Activated CD8-positive, alpha-beta memory T cell treated with anti-CD3 and anti-CD28 coated beads for 24 hours (primary cell): ENCODE results near the gene RPS15.

ENCODE experiments used
- DNase-seq: peaks from one replicate; pipeline ENCODE4 v3.0.0-alpha.2; 2020

RPS15 gene

GRCh38 chr19:1438035-1438932 lies at the start of gene RPS15:
TSS of gene RPS15 (plus strand) at chr19:1438396. CDS start at chr19:1438426, 30 bp downstream.
- DNase-seq: peak; percentile 98

DNA sequence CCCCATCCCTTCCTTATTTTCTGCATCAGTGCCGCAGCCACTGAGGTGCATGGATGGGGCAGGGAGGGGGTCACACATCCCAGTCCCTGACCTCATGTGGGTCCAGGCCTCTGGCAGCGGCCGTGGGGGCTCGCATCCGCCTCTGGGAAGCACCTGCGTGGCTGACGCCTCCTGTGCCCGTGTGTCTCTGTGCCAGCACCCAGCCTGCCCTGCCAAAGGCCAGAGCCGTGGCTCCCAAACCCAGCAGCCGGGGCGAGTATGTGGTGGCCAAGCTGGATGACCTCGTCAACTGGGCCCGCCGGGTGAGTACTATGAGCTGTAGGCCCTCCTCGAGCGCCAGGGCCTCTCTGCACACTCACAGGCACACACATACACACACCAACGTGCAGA lies 49.6 kb upstream of the RPS15 start:
- DNase-seq: no peak

DNA sequence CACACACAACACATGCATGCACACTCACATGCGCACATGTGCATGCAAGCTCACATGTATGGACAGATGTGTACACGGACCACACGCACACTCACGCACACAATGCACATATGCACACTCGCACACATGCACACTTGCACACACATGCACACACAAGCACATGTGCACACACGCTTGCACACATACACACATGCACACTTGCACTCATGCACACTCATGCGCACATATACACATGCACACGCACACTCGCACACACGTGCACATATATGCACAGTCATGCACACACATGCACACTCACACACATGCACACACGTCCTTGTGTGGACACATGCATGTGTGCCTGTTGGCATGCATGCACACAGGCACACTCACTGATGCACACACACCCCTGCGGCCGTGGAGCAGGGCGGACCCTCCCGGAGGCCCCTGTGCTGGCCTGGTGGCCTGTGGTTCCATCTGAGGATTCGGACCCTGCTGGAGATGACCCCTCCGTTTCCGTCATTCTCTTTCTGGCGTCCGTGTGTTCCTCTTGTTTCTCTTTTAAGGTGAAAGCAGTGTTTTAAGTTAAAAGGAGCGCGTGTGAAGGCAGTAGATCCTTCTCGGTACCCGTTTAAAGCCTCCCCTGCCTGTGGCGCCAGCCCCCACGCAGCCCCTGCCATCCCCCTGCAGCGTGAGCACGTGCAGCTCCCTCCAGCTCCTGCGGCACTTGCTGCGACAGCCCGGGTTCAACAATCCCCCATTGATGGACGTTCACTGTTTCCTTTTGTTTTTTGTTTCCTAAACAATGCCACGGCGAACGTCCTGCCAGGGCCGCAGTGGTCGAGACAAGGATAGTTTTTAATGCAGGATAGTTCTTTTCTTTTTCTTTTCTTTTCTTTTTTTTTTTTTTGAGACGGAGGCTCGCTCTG lies 48.9 kb upstream of the RPS15 start:
- DNase-seq: no peak

DNA sequence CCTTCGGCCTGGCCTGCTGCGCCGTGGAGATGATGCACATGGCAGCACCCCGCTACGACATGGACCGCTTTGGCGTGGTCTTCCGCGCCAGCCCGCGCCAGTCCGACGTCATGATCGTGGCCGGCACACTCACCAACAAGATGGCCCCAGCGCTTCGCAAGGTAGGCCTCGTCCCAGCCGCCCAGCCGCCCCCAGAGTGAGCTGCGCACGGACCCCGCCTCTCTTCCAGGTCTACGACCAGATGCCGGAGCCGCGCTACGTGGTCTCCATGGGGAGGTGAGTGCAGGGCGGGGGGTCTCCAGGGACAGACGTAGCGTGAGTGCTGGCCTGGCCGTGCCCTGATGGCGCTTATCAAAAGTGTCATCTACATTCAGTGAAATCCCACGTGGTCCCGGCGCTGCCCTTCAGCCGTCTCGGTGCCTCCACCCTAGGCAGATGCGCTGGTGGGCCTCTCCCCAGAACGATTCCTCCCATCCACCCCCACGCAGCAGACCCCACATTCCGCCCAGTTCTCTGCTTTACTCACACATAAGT lies 47.2 kb upstream of the RPS15 start:
- DNase-seq: no peak

- DNase-seq: no peak
These were observed 45.8 kb upstream of the RPS15 start for GRCh38 chr19:1392407-1392806.

DNA sequence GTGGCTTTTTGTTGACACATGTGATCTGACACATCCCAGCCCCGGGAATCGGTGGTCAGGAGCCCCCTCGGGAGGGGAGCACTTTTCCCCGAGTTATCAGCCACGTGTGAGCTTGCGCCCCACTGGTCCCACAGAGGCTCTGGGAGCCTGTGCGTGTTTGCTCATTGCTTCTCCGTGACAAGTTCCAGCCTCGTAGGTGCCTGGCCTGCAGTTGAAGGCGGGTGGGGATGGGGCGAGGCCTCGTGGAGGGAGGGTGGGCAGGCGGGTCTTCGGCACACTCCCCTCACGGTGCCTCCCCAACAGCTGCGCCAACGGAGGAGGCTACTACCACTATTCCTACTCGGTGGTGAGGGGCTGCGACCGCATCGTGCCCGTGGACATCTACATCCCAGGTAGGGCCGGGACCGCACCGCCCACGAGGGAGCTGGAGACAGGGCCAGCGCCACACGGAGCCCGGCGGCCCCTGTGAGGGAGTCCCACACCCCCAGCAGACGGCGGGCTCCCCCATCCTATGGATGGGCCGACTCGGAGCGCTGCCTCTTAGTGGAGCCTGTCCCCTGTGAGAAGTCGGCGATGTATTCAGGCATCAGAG lies 45.2 kb upstream of the RPS15 start:
- no peak for DNase-seq

DNA sequence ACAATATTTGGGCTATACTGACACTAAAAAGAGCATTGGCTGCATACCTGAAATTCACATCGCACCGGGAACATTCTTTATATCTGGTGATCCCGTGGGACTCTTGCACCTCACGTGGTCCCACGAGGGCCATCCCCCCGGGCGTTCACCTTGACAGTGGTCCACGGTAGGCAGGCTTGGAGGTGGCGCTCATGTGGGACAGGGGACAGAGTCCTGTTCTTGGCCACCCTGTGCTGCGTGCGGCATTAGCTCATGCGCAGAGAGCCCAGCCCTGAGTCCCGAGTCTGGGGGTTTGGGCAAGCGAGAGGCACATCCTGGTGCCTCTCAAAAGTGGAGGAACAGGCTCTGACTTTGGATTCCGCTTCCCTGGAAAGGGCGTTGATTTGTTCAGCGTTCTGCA lies 44.4 kb upstream of the RPS15 start:
- DNase-seq: no peak

DNA sequence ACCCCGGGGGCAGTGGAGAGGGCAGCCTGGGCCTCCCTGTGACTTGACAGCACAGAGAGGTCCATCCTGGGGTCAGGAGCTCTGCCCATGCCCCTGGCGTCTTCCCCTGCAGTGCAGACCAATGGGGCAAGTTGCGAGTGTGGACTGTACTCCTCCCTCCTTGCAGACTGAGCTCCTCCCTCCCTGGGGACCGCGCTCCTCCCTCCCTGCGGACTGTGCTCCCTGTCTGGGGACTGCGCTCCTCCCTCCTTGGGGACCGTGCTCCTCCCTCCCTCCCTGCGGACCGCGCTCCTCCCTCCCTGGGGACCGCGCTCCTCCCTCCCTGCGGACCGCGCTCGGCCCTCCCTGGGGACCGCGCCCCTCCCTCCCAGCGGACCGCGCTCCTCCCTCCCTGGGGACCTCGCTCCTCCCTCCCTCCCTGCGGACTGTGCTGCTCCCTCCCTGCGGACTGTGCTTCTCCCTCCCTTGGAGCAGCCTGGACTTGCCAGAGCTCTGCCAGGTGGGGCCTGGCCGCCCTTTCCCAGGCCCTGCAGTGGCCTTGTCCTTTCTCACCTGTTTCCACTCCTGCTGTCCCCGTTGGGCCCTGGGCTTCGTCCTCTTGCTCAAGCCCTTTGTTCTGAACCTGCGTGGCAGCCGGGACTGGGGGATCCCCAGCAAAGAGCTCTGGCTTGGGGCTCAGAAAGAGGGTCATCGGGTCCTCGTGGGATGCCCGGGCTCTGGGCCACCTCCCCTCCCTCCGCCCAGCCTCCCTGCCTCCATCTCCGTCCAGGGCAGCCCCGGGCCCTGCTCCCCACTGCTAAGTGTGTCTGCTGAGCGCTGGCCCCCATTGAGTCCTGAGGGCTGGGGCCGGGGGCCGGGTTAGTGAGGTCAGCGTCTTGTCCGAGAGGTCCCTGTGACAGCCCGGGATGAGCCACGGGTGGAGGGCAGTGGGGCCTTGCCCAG lies 43.7 kb upstream of the RPS15 start:
- no peak for DNase-seq

DNA sequence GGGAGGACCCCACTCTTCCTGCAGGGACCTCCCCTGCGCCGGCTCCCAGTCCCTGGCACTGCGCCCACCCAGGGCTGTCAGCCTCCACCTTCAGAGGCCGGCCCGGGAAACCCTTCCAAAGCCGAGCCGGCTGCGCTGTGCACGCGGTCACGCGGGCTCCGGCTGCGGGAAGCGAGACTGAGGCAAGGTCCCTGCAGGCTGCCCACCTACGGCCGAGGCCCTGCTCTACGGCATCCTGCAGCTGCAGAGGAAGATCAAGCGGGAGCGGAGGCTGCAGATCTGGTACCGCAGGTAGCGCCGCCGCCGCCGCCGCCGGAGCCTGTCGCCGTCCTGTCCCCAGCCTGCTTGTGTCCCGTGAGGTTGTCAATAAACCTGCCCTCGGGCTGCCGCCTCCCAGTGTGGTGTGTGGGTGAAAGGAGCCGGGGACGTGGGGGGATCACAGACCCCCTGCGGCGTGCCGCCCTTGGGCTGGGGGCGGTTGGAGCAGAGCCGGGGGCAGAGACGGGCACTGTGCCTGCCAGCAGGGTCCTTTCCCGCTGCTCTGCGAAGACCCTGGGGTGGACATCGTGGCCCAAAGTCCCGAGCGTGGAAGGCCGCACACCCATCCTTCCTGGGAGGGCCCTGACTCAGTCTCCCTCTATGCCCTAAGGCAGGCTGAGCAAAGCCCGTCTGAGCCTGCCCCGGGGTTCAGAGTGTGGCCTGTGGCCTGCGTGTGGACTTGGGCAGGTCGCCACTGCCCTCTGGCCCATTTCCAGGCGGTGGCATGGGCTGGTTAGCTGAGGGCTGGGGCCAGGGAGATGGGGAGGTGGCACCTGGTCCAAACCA lies 42.8 kb upstream of the RPS15 start:
- no peak for DNase-seq

GRCh38 chr19:1396019-1396767 lies 42.0 kb upstream of the RPS15 start:
- DNase-seq: no peak

- DNase-seq: no peak
These were observed 41.2 kb upstream of the RPS15 start for GRCh38 chr19:1396768-1397679.

GRCh38 chr19:1397838-1398237 lies 40.4 kb upstream of the RPS15 start:
- DNase-seq: no peak

GRCh38 chr19:1399079-1399478 lies 39.1 kb upstream of the RPS15 start:
- DNase-seq: no peak

DNA sequence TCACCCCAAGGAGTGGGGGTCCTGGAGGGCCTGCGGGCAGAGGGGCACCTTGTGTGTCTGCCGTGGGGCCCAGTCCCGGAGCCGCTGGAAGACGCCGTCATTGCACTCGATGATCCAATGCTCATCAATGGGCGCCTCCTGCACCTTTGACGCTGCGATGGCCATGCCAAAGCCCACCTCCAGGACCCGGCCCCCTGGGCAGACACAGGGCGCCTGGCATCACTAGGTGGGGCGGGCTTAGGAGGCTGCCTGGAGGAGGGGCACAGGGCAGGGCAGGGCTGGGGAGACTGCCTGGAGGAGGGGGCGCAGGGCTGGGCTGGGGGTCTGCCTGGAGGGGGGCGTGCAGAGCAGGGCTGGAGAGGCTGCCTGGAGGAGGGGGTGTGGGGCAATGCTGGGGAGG lies 38.5 kb upstream of the RPS15 start:
- DNase-seq: no peak

DNA sequence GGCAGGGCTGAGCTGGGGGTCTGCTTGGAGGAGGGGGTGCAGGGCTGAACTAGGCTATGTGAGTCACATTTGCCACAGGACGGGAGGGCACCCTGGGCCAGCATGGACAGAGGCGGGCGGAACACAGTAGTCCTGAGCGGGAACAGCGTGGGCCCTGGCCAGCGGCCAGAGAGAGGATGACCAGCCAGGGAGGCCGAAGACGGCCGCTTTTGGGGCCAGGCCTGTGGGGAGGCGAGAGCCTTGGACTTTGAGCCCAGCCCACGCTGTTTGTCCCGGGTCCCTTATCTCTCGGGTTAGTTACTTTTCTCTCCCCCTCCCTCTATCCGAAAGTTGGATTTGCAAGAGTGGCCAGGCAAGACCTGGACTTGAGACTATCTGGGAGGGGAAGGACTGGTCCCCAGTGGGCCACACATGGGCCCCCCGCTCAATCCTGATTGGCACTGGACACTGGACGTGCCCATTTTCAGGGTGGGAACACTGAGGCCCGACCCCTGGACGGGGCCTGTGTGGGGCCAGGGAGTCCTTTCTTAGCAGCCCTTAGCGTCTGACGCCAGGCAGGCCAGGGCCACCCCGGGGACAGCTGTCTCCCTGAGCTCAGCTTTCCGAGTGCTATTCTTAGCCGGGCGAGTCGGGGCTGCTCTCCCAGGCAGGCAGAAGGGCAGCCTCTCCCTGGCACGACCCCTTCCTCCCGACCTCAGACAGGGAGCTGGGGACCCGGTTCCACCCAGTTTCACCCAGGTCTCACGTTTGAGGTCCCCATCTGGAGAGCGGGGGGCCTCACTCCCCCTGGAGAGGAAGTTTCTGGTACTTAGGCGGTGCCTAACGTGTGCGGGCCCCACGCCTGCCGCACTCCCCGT lies 37.7 kb upstream of the RPS15 start:
- DNase-seq: no peak

DNA sequence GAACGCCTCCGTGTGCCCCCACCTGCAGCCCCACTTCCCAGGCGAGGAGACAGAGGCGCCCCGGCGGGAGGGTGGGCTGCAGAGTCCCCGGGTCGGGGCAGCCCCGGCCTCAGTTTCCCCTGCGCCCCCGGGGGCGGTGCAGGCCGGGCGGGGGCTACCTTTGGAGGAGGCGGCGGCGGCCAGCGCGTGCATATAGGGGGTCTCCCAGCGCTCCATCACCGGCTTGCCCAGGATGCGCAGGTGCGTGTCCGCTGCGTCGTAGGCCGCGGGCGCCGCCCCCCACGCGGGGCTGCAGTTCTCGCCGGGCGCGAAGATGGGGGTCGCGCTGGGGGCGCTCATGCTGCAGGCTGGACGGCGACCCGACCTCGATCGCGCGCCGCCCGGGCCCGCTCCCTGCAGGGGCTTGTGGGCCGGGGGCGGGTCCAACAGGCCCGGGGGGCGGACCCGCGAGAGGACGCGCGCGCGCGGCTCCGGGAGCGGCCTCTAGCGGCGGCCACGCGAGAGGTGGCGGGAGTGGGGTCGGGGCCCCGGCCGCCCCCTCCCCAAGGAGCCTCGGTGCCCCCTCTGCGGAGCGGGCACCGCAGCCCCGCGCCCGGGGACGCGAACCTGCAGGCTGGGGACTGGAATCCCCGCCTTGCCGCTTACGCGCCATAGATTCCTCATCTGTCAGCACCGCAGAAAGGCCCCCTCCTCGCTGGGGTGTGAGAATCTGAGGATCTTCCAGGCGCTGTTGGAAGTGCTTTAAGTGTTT lies 36.9 kb upstream of the RPS15 start, which contains the start of gene GAMT:
TSS of gene GAMT (minus strand) at position 405 of the 751 bp plus-strand sequence. CDS start at position 339, 66 bp downstream.
- DNase-seq: peak; percentile 83

- DNase-seq: no peak
These were observed 36.3 kb upstream of the RPS15 start for GRCh38 chr19:1401889-1402217.
